A549 (cell line): ENCODE results near the gene KCNV2. TPM values are rescaled to one million over a fixed set of nuclear protein-coding genes. Genes with fewer than 3 reads are reported as not detected.
"Not testable (repeated sequence)": the region's sequence is repeated elsewhere in the genome, so short reads cannot be mapped to it uniquely, and the experiment has no call there.

ENCODE experiments used
- ATAC-seq, 2 experiments: fragments of 200-7000 bp in 1 of 2; fragments of >200 bp in 1 of 2; cut with Nextera tagmentation in 1 of 2; cut with Tn5 transposase in 1 of 2; 3 replicates each; pipeline versions ENCODE4 v1.8.0 to v1.9.1; 2018 to 2020; ENCODE audit warnings: mild to moderate bottlenecking in 1 of 2, moderate library complexity in 1 of 2
- CTCF ChIA-PET: fragments of 300-600 bp; sonication (Branson Sonifier 250); formaldehyde crosslinking; extraction: SDS; loops from one replicate; lab custom pipeline; 2021; ENCODE audit warnings: antibody characterized with exemption, inconsistent platforms; lab: Yijun Ruan, JAX
- POLR2A ChIA-PET: fragments of 350-600 bp; formaldehyde crosslinking; extraction: SDS; loops from one replicate; lab custom pipeline; 2021; ENCODE audit warnings: antibody characterized with exemption, inconsistent platforms; lab: Yijun Ruan, JAX
- DNase-seq, 2 experiments: peaks; one replicate each; pipeline versions ENCODE4 v3.0.0 to v3.0.0-alpha.2; 2011 to 2016; ENCODE audit warnings: low read depth in 1 of 2, low spot score in 1 of 2
- FAIRE-seq: peaks from 2 replicates; lab custom pipeline; 2011; peaks lifted over from hg19 to GRCh38; lab: Jason Lieb, UNC
- H3K27ac ChIP-seq, 2 experiments: fragments of >200 bp; sonication (Bioruptor Twin); formaldehyde crosslinking; 3 replicates each; pipeline ENCODE4 v1.5.1; 2016 to 2017
- H3K4me1 ChIP-seq: fragments of >200 bp; sonication (Bioruptor Twin); formaldehyde crosslinking; 3 replicates; pipeline ENCODE4 v1.6.1; 2016
- H3K4me2 ChIP-seq: fragments of >200 bp; sonication (Bioruptor Twin); formaldehyde crosslinking; 3 replicates; pipeline ENCODE4 v1.6.1; 2016
- H3K4me3 ChIP-seq: fragments of >200 bp; sonication (Bioruptor Twin); formaldehyde crosslinking; 3 replicates; pipeline ENCODE4 v1.5.1; 2016
- H3K9me3 ChIP-seq: fragments of >200 bp; sonication (Bioruptor Twin); formaldehyde crosslinking; 3 replicates; pipeline ENCODE4 v1.6.1; 2016
- CBX8 ChIP-seq: fragments of 200-600 bp; sonication (generic); IDR thresholded peaks from 2 replicates; pipeline ENCODE4 v1.6.1; 2016
- EHF ChIP-seq: fragments of 250-450 bp; sonication (Bioruptor Pico); IDR thresholded peaks from 2 replicates; pipeline ENCODE4 v1.5.0; 2020; ENCODE audit warnings: mild to moderate bottlenecking
- GATA3 ChIP-seq: IDR thresholded peaks from 2 replicates; pipeline ENCODE4 v1.6.1; 2012; ENCODE audit warnings: borderline replicate concordance
- HDAC2 ChIP-seq: fragments of 200-600 bp; sonication (generic); IDR thresholded peaks from 2 replicates; pipeline ENCODE4 v1.6.1; 2016
- HEYL ChIP-seq: fragments of 250-450 bp; sonication (Bioruptor Pico); IDR thresholded peaks from 2 replicates; pipeline ENCODE4 v1.8.0; 2021; ENCODE audit warnings: mild to moderate bottlenecking, moderate library complexity
- HOXB13 ChIP-seq: fragments of 250-450 bp; sonication (Bioruptor Pico); IDR thresholded peaks from 2 replicates; pipeline ENCODE4 v1.5.0; 2020; ENCODE audit warnings: low read depth, mild to moderate bottlenecking, moderate library complexity
- JUNB ChIP-seq: fragments of >200 bp; sonication (Bioruptor Twin); formaldehyde crosslinking; IDR thresholded peaks from 2 replicates; pipeline ENCODE4 v1.6.1; 2016
- MYC ChIP-seq: IDR thresholded peaks from 2 replicates; pipeline ENCODE4 v1.6.1; 2012; ENCODE audit warnings: mild to moderate bottlenecking, inconsistent platforms, low read length, improper control_type of control experiment, borderline replicate concordance
- NPAS2 ChIP-seq: fragments of 250-450 bp; sonication (Bioruptor Pico); IDR thresholded peaks from 2 replicates; pipeline ENCODE4 v1.8.0; 2022; ENCODE audit warnings: mild to moderate bottlenecking, moderate library complexity, borderline replicate concordance
- NR3C1 ChIP-seq: fragments of >200 bp; sonication (Bioruptor Twin); formaldehyde crosslinking; IDR thresholded peaks from 3 replicates; pipeline ENCODE4 v1.6.1; 2017
- RAD21 ChIP-seq, 2 experiments: fragments of >200 bp in 1 of 2; sonication (Bioruptor Twin) in 1 of 2; formaldehyde crosslinking in 1 of 2; IDR thresholded peaks in 1 of 2; conservative IDR thresholded peaks in 1 of 2; 2 replicates in 1 of 2; 3 replicates in 1 of 2; pipeline ENCODE4 v1.6.1; 2012 to 2018; ENCODE audit warnings: inconsistent platforms in 1 of 2
- RARB ChIP-seq: fragments of 250-450 bp; sonication (Bioruptor Pico); IDR thresholded peaks from 2 replicates; pipeline ENCODE4 v1.8.0; 2021; ENCODE audit warnings: mild to moderate bottlenecking, moderate library complexity
- RNF2 ChIP-seq: fragments of 200-600 bp; sonication (generic); IDR thresholded peaks from 2 replicates; pipeline ENCODE4 v1.6.1; 2016; ENCODE audit warnings: low read depth, mild to moderate bottlenecking, antibody characterized with exemption, moderate library complexity, borderline replicate concordance
- ZNF302 ChIP-seq: fragments of 250-450 bp; sonication (Bioruptor Pico); IDR thresholded peaks from 2 replicates; pipeline ENCODE4 v1.9.0; 2021; ENCODE audit warnings: inconsistent platforms, mild to moderate bottlenecking, moderate library complexity
- WGBS: methylation state at CpG from one replicate; pipeline ENCODE4 v1.1.6; 2017; ENCODE audit errors: missing lambda C conversion rate; 5-methylcytosine and 5-hydroxymethylcytosine counted together
- polyA plus RNA-seq, 4 experiments: library from polyadenylated mRNA; depleted of rRNA in 3 of 4; stranded (reverse); fragments of >200 nt; fragmentation: RNase III in 1 of 4; extraction: RNeasy Plus Mini Kit Qiagen cat#74134 plus additional on column Dnase treatment in 1 of 4; gene quantifications; 2 replicates in 3 of 4; 3 replicates in 1 of 4; pipeline ENCODE4 v1.2.3, GENCODE V29; 2011 to 2017
- TF ChIP-seq, protein P1 (sequence below): fragments of 250-450 bp; sonication (Bioruptor Pico); IDR thresholded peaks from 2 replicates; pipeline ENCODE4 v1.5.0; 2021; ENCODE audit warnings: mild to moderate bottlenecking, moderate library complexity, borderline replicate concordance
- TF ChIP-seq, protein P2 (sequence below): IDR thresholded peaks from 2 replicates; pipeline ENCODE4 v1.6.1; 2012
- TF ChIP-seq, protein P3 (sequence below): fragments of 200-600 bp; sonication (generic); IDR thresholded peaks from 2 replicates; pipeline ENCODE4 v1.6.1; 2016; ENCODE audit warnings: antibody characterized with exemption, mild to moderate bottlenecking, moderate library complexity
- TF ChIP-seq, protein P4 (sequence below): fragments of >200 bp; sonication (Bioruptor Twin); formaldehyde crosslinking; IDR thresholded peaks from 2 replicates; pipeline ENCODE4 v1.6.1; 2016

Gene KCNV2
- polyA plus RNA-seq, 2 of the 4 experiments (the other 2 are of a cell fraction), result not detected

DNA sequence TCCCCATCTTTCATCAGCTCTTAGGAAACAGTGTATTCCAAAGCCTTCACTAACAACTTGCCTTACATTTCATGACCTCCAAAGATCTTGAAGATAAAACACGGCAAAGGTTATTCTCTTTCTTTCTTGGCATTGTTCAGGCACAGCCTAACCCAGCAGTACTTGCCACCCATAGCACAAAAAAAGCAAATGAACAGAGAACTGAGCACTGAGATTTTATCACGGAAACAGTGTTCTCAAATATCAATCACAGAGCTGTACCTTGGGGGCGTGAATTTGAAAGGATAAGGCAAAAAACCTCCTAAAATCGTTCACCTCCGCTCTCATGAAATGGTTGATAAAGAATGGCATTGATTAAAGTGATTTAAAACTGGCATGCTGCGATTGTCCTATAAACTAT, 16.9 kb upstream of the KCNV2 start:
- Histone ChIP-seq H3K27ac (no peak overlapping the region), H3K4me2 (no peak overlapping the region), H3K4me1 (no peaks in the 10 kb centered on the region), H3K4me3 (no peak overlapping the region), H3K9me3 (no peaks in the 10 kb centered on the region)
- no peak for TF ChIP-seq RAD21 (conservative IDR thresholded peaks at IDR 0.05 in 1 of 2, IDR thresholded peaks at IDR 0.05 in 1 of 2)
- ATAC-seq (no peak), FAIRE-seq (peak; percentile 32), DNase-seq (no peak)
- ChIA-PET CTCF (interaction anchor here (0.8 to 1.9 kb wide), 2 partner anchors 17 to 633 kb away, joined by 3 to 4 read pairs; partner anchors contain the start of gene KCNV2), POLR2A (no interaction called here)
- 79% methylated on average over 6 of the region's 6 CpGs for WGBS

DNA sequence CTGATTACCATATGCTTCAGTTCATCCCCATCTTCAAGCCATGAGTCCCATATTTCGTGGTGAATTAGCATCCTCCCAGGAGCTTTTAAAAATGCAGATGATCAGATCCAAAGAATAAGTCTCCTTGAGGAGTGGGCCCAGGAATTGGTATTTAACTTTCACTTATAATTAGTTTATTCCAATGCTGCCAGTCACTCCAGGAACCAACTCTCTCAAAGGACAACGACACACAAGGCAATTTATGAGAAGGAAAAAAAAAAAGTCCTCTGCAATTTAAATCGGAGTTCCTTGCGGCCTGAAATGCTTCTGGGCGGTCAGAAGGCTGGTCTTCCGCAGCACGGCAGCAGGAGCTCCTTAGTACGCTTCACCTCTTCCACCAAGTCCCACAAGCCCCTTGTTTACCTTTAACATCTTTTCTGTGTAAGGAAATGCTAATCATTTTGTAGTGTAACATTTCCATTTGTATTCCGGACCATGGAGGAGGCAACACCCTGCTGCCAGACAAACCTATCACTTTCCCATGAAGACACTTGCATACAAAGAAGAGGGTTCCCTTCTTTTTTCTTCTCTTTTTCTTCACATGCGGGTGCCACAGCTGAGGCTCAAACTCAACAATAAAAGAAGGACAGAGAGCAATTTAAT, 16.3 kb upstream of the KCNV2 start:
- 83% methylated on average over 10 of the region's 10 CpGs for WGBS
- no peak for DNase-seq

DNA sequence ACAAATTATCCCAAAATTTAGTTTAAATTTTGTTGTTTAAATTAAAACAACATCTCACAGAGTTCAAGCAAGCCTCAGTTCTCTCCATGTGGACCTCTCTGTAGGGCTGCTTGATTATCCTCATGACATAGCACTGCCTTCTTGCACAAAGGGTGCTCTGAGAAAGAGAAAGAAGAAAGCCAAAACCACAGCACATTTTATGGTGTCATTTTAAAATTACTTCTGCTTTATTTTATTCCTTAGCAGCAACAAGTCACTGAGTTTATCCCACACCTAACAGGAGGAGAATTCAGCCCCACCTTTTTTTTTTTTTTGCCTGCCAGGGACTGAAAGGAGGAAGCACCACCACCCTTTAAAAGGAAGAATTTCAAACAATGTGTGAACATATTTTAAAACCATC, 12.8 kb upstream of the KCNV2 start:
- Histone ChIP-seq H3K27ac (no peak overlapping the region), H3K4me3 (no peak overlapping the region), H3K9me3 (no peaks in the 10 kb centered on the region), H3K4me1 (no peaks in the 10 kb centered on the region), H3K4me2 (no peak overlapping the region)
- FAIRE-seq (no peak), ATAC-seq (no peak), DNase-seq (no peak)
- CTCF ChIA-PET, result no interaction called here
- POLR2A ChIA-PET, result no interaction called here
- TF ChIP-seq HEYL (CRISPR knock-in tag) (no peak), HOXB13 (CRISPR knock-in tag) (no peak), NR3C1 (no peak), GATA3 (no peak), CBX8 (no peak), NPAS2 (CRISPR knock-in tag) (no peak), RARB (no peak), MYC (no peak), RNF2 (no peak), EHF (no peak), HDAC2 (no peak)
- TF ChIP-seq, protein P1, sequence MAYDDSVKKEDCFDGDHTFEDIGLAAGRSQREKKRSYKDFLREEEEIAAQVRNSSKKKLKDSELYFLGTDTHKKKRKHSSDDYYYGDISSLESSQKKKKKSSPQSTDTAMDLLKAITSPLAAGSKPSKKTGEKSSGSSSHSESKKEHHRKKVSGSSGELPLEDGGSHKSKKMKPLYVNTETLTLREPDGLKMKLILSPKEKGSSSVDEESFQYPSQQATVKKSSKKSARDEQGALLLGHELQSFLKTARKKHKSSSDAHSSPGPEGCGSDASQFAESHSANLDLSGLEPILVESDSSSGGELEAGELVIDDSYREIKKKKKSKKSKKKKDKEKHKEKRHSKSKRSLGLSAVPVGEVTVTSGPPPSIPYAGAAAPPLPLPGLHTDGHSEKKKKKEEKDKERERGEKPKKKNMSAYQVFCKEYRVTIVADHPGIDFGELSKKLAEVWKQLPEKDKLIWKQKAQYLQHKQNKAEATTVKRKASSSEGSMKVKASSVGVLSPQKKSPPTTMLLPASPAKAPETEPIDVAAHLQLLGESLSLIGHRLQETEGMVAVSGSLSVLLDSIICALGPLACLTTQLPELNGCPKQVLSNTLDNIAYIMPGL (CRISPR knock-in tag), result no peak
- TF ChIP-seq, protein P2, sequence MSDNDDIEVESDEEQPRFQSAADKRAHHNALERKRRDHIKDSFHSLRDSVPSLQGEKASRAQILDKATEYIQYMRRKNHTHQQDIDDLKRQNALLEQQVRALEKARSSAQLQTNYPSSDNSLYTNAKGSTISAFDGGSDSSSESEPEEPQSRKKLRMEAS, result no peak
- TF ChIP-seq, protein P3, sequence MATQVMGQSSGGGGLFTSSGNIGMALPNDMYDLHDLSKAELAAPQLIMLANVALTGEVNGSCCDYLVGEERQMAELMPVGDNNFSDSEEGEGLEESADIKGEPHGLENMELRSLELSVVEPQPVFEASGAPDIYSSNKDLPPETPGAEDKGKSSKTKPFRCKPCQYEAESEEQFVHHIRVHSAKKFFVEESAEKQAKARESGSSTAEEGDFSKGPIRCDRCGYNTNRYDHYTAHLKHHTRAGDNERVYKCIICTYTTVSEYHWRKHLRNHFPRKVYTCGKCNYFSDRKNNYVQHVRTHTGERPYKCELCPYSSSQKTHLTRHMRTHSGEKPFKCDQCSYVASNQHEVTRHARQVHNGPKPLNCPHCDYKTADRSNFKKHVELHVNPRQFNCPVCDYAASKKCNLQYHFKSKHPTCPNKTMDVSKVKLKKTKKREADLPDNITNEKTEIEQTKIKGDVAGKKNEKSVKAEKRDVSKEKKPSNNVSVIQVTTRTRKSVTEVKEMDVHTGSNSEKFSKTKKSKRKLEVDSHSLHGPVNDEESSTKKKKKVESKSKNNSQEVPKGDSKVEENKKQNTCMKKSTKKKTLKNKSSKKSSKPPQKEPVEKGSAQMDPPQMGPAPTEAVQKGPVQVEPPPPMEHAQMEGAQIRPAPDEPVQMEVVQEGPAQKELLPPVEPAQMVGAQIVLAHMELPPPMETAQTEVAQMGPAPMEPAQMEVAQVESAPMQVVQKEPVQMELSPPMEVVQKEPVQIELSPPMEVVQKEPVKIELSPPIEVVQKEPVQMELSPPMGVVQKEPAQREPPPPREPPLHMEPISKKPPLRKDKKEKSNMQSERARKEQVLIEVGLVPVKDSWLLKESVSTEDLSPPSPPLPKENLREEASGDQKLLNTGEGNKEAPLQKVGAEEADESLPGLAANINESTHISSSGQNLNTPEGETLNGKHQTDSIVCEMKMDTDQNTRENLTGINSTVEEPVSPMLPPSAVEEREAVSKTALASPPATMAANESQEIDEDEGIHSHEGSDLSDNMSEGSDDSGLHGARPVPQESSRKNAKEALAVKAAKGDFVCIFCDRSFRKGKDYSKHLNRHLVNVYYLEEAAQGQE, result no peak

More for the DNA sequence above, 16.3 kb upstream of the KCNV2 start:
- CTCF ChIA-PET, result interaction anchor here (0.8 to 1.9 kb wide), 2 partner anchors 16 to 633 kb away, joined by 3 to 4 read pairs; partner anchors contain the start of gene KCNV2
- H3K9me3 ChIP-seq, result no peaks in the 10 kb centered on the region
- no peak overlapping the region for H3K27ac ChIP-seq
- no peak overlapping the region for H3K4me2 ChIP-seq
- H3K4me3 ChIP-seq, result no peak overlapping the region
- H3K4me1 ChIP-seq, result no peaks in the 10 kb centered on the region
- no peak for FAIRE-seq
- POLR2A ChIA-PET, result no interaction called here
- no peak for ATAC-seq
- TF ChIP-seq HDAC2 (no peak), JUNB (no peak), ZNF302 (no peak)
- TF ChIP-seq, protein P4, sequence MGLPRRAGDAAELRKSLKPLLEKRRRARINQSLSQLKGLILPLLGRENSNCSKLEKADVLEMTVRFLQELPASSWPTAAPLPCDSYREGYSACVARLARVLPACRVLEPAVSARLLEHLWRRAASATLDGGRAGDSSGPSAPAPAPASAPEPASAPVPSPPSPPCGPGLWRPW, result no peak

DNA sequence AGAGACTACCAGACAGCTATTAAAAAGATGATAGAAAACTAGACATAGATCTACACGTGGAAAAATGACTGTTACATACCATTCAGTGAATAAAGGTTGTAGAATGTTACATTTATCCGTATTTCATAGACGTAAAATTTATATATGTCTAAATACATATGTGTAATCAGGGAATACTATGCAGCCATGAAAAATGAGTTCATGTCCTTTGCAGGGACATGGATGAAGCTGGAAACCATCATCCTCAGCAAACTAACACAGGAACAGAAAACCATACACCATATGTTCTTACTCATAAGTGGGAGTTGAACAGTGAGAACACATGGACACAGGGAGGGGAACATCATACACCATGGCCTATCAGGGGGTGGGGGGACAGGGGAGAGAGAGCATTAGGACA, 10.1 kb upstream of the KCNV2 start:
- ATAC-seq, H3K9me3 ChIP-seq, FAIRE-seq, H3K4me3 ChIP-seq, H3K27ac ChIP-seq, DNase-seq, H3K4me1 ChIP-seq, CTCF ChIA-PET, H3K4me2 ChIP-seq: not testable (repeated sequence)
- WGBS, result 58% methylated on average over 3 of the region's 3 CpGs
- POLR2A ChIA-PET, result interaction anchor here (0.6 kb wide), 1 partner anchor 103 kb away, joined by 3 read pairs; no protein-coding TSS in a partner anchor
